ENCODE data around the gene ASXL1. TPM values are rescaled to one million over a fixed set of nuclear protein-coding genes. Genes with fewer than 3 reads are reported as not detected.

The ASXL1 gene
- total RNA-seq, 1 donor from 2014 or later: 90.8 TPM

- H3K9me3 Mint-ChIP-seq (ENCODE audit: unreplicated experiment): no peaks in the 10 kb centered on the region
- H3K4me1 Mint-ChIP-seq (ENCODE audit: unreplicated experiment): peaks cover 62% of the 10 kb centered on the region
- H3K36me3 Mint-ChIP-seq (ENCODE audit: low read depth, unreplicated experiment): peaks cover 31% of the 10 kb centered on the region
- no peak for DNase-seq (ENCODE audit: low spot score)
- no peak overlapping the region for H3K27ac Mint-ChIP-seq (ENCODE audit: unreplicated experiment)
- H3K27me3 Mint-ChIP-seq (ENCODE audit: unreplicated experiment): peaks cover 20% of the 10 kb centered on the region
- no peak overlapping the region for H3K4me3 Mint-ChIP-seq (ENCODE audit: unreplicated experiment)
- no peak for TF ChIP-seq CTCF (IDR thresholded peaks at IDR 0.05; ENCODE audit: unreplicated experiment)
Measured at GRCh38 chr20:32442630-32443373, 84.7 kb downstream of the ASXL1 start.

GRCh38 chr20:32443386-32443974, 85.3 kb downstream of the ASXL1 start:
- Mint-ChIP-seq H3K9me3 (ENCODE audit: unreplicated experiment) (no peaks in the 10 kb centered on the region), H3K4me3 (ENCODE audit: unreplicated experiment) (no peak overlapping the region), H3K27me3 (ENCODE audit: unreplicated experiment) (peaks cover 21% of the 10 kb centered on the region), H3K4me1 (ENCODE audit: unreplicated experiment) (peaks cover 63% of the 10 kb centered on the region), H3K27ac (ENCODE audit: unreplicated experiment) (peak overlapping the region; percentile 33), H3K36me3 (ENCODE audit: low read depth, unreplicated experiment) (peaks cover 32% of the 10 kb centered on the region)
- no peak for TF ChIP-seq CTCF (IDR thresholded peaks at IDR 0.05; ENCODE audit: unreplicated experiment)
- no peak for DNase-seq (ENCODE audit: low spot score)

GRCh38 chr20:32444474-32445220, 86.5 kb downstream of the ASXL1 start:
- no peak for TF ChIP-seq CTCF (IDR thresholded peaks at IDR 0.05; ENCODE audit: unreplicated experiment)

GRCh38 chr20:32445539-32446273, 87.6 kb downstream of the ASXL1 start:
- Mint-ChIP-seq H3K27me3 (ENCODE audit: unreplicated experiment) (peaks cover 27% of the 10 kb centered on the region), H3K27ac (ENCODE audit: unreplicated experiment) (peak overlapping the region; percentile 89), H3K4me1 (ENCODE audit: unreplicated experiment) (peaks cover 74% of the 10 kb centered on the region), H3K4me3 (ENCODE audit: unreplicated experiment) (peak overlapping the region; percentile 72), H3K9me3 (ENCODE audit: unreplicated experiment) (no peaks in the 10 kb centered on the region), H3K36me3 (ENCODE audit: low read depth, unreplicated experiment) (peaks cover 42% of the 10 kb centered on the region)
- TF ChIP-seq CTCF (IDR thresholded peaks at IDR 0.05; ENCODE audit: unreplicated experiment): no peak
- DNase-seq (ENCODE audit: low spot score): no peak

More at GRCh38 chr20:32444474-32445220, 86.5 kb downstream of the ASXL1 start:
- Mint-ChIP-seq H3K4me1 (ENCODE audit: unreplicated experiment) (peaks cover 66% of the 10 kb centered on the region), H3K9me3 (ENCODE audit: unreplicated experiment) (no peaks in the 10 kb centered on the region), H3K36me3 (ENCODE audit: low read depth, unreplicated experiment) (peaks cover 33% of the 10 kb centered on the region), H3K27ac (ENCODE audit: unreplicated experiment) (peak overlapping the region; percentile 89), H3K4me3 (ENCODE audit: unreplicated experiment) (no peak overlapping the region), H3K27me3 (ENCODE audit: unreplicated experiment) (peaks cover 20% of the 10 kb centered on the region)
- no peak for DNase-seq (ENCODE audit: low spot score)

Data from endothelial cell (in vitro differentiated cells).